ENCODE data around the gene PYCR2. TPM values are rescaled to one million over a fixed set of nuclear protein-coding genes. Genes with fewer than 3 reads are reported as not detected.
A peak's percentile ranks its signal among the peaks of the same experiment; 100 is the strongest.

The PYCR2 gene
- total and polyA plus RNA-seq, 10 of the 15 experiments (the other 5 are each of a cell fraction or from before 2014, with no cell fraction given) = 1.7 to 81.8 (median 54.9) TPM

DNA sequence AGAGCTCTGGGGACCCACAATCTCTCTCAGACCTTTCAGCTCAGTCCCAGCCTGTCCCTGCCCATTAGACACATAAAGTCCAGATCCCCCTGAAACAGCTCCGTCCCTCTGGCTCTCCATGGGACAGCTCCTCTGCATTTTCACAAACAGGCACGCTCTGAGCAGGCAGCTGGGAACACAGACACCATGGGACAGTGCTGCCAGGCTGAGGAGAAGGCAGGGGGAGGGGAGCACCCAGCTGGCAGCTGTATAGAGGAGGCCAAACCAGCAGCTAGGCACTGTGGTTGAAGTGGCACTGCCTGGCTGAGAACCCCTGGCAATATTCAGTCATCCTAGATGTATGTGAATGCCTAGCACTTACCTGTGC is 43.8 kb downstream of the PYCR2 start:
- intact Hi-C loops (cut with micrococcal nuclease; ENCODE audit: unreplicated experiment) (no loop called here), in situ Hi-C loops (cut with MboI) (no loop called here)
- no peak overlapping the region for H2AFZ ChIP-seq (ENCODE audit: control insufficient read depth, low read depth, low read length)
- no peak overlapping the region for H3K27ac ChIP-seq (ENCODE audit: control insufficient read depth, insufficient read depth)
- peak overlapping the region; percentile 8; the same call in 1 of the 2 replicates for H3K9ac ChIP-seq (ENCODE audit: control insufficient read depth, insufficient read depth, low read length)
- peaks cover 30% of the 10 kb centered on the region for H3K79me2 ChIP-seq (ENCODE audit: control insufficient read depth, insufficient read depth, low read length)
- no peak for FAIRE-seq
- ChIA-PET RAD21 (ENCODE audit: unreplicated experiment) (interaction anchor here (2.3 to 3.7 kb wide), 2 partner anchors 67 to 103 kb away, joined by 7 to 37 read pairs; partner anchors contain the start of gene SRP9), SMC1A (ENCODE audit: uncharacterized antibody, unreplicated experiment) (interaction anchor here (1.4 to 5.1 kb wide), 5 partner anchors 9 to 116 kb away, joined by 3 to 29 read pairs (median 9); partner anchors contain the start of gene SRP9), CTCF (interaction anchor here (0.5 to 1.4 kb wide), 7 partner anchors 27 to 322 kb away, joined by 3 to 4 read pairs (median 3); no protein-coding TSS in a partner anchor), POLR2A (interaction anchor here (4.9 kb wide), 1 partner anchor 102 kb away, joined by 30 read pairs; the partner anchor contains the start of gene SRP9)
- no TSS peak for BruUV-seq (replicated peaks)
- no peaks in the 10 kb centered on the region for H3K27me3 ChIP-seq (replicated peaks in 1 of 2; ENCODE audit: control insufficient read depth in 2 of 2, insufficient read depth in 2 of 2, low read length in 1 of 2)
- no peak for ATAC-seq
- H3K4me1 ChIP-seq (ENCODE audit: control insufficient read depth, insufficient read depth, low read length) = peaks cover 30% of the 10 kb centered on the region
- peaks cover 1 to 2% of the 10 kb centered on the region in 2 experiments; a peak in 3 of 4 replicates for H3K36me3 ChIP-seq (ENCODE audit: control insufficient read depth in 2 of 2, insufficient read depth in 2 of 2, low read length in 1 of 2)
- no peak for TF ChIP-seq EGR1 (IDR thresholded peaks at IDR 0.05; ENCODE audit: borderline replicate concordance in 1 of 2, low read depth in 2 of 2, low read length in 2 of 2)
- no peak for TF ChIP-seq SREBF2 (IDR thresholded peaks at IDR 0.05; ENCODE audit: low read length)
- no peak for TF ChIP-seq STAT1 (conservative IDR thresholded peaks at IDR 0.05)
- peak overlapping the region; percentile 88; the same call in 1 of the 2 replicates for H3K4me3 ChIP-seq
- no peaks in the 10 kb centered on the region for H3K9me3 ChIP-seq (replicated peaks; ENCODE audit: control insufficient read depth, insufficient read depth, low read length)
- no peak for DNase-seq (ENCODE audit: low read depth, low spot score)
- H4K20me1 ChIP-seq (ENCODE audit: control insufficient read depth, insufficient read depth) = 0 out of 2 replicates have a peak, but pooled peaks cover 3% of the 10 kb centered on the region
- peak overlapping the region; percentile 96 for H3K4me2 ChIP-seq (ENCODE audit: control insufficient read depth, insufficient read depth)
- WGBS (ENCODE audit: insufficient coverage, insufficient replicate concordance, low lambda C conversion rate, missing lambda C conversion rate) = 91% methylated on average over 2 of the region's 2 CpGs

DNA sequence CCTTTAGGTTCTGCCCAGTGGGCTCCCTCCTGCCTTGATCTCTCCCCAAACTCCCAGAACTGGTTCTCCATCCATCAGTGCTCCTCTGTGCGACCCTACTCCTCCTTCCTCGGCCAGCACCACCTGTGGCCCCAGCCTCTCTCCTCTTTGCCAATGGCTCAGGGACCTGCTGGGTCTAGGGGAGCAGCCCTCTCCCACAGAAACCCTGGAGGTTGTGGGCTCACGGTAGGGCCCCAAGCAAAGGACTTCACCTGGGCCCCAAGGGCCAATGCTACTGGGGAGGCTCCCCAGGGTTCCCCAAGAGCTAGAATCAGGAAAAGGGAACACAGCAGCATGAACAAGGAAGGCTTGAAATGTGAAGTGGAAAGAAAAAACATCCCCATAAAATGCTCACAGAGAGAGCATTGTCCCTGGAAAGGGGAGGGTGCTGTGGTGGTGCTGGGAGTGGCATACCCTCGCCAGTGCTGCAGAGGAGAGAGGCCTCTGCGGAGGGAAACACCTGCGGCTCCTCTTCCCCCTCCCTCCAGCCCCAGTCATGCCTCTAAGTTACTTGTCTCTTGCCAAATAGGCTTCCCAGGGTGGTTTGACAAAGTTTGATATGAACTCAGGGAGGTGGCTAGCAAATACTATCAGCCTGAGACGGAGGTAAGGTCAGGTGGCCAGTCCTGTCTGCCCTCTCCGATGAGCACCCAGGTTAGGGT is 44.4 kb downstream of the PYCR2 start:
- intact Hi-C loops (cut with micrococcal nuclease; ENCODE audit: unreplicated experiment) (no loop called here), in situ Hi-C loops (cut with MboI) (no loop called here)
- SMC1A ChIA-PET (ENCODE audit: uncharacterized antibody, unreplicated experiment) = interaction anchor here (1.0 to 5.1 kb wide), 4 partner anchors 18 to 101 kb away, joined by 3 to 29 read pairs (median 12); partner anchors contain the start of gene SRP9
- no TSS peak for BruUV-seq (replicated peaks)
- Histone ChIP-seq H3K27me3 (replicated peaks in 1 of 2; ENCODE audit: control insufficient read depth in 2 of 2, insufficient read depth in 2 of 2, low read length in 1 of 2) (no peaks in the 10 kb centered on the region), H3K4me2 (ENCODE audit: control insufficient read depth, insufficient read depth) (peak overlapping the region; percentile 96), H3K9ac (ENCODE audit: control insufficient read depth, insufficient read depth, low read length) (peak overlapping the region; percentile 8; the same call in 1 of the 2 replicates), H4K20me1 (ENCODE audit: control insufficient read depth, insufficient read depth) (0 out of 2 replicates have a peak, but pooled peaks cover 3% of the 10 kb centered on the region), H3K79me2 (ENCODE audit: control insufficient read depth, insufficient read depth, low read length) (peaks cover 30% of the 10 kb centered on the region), H3K27ac (ENCODE audit: control insufficient read depth, insufficient read depth) (no peak overlapping the region), H3K9me3 (replicated peaks; ENCODE audit: control insufficient read depth, insufficient read depth, low read length) (no peaks in the 10 kb centered on the region), H2AFZ (ENCODE audit: control insufficient read depth, low read depth, low read length) (no peak overlapping the region), H3K4me1 (ENCODE audit: control insufficient read depth, insufficient read depth, low read length) (peaks cover 30% of the 10 kb centered on the region), H3K4me3 (no peak overlapping the region; the same call in 1 of the 2 replicates), H3K36me3 (ENCODE audit: control insufficient read depth in 2 of 2, insufficient read depth in 2 of 2, low read length in 1 of 2) (peaks cover 1 to 2% of the 10 kb centered on the region in 2 experiments; a peak in 3 of 4 replicates)
- WGBS (ENCODE audit: insufficient coverage, insufficient replicate concordance, low lambda C conversion rate, missing lambda C conversion rate) = 56% methylated on average over 7 of the region's 8 CpGs
- RAD21 ChIA-PET (ENCODE audit: unreplicated experiment) = interaction anchor here (3.7 kb wide), 1 partner anchor 102 kb away, joined by 37 read pairs; the partner anchor contains the start of gene SRP9
- FAIRE-seq (no peak), DNase-seq (ENCODE audit: low read depth, low spot score) (no peak), ATAC-seq (0 out of 3 replicates have a peak, but pooled peaks have one; percentile 7)
- CTCF ChIA-PET = interaction anchor here (0.5 to 1.4 kb wide), 6 partner anchors 30 to 321 kb away, joined by 3 to 4 read pairs (median 4); no protein-coding TSS in a partner anchor
- POLR2A ChIA-PET = interaction anchor here (4.9 kb wide), 1 partner anchor 101 kb away, joined by 30 read pairs; the partner anchor contains the start of gene SRP9
- TF ChIP-seq NR2C2 (IDR thresholded peaks at IDR 0.05; ENCODE audit: borderline replicate concordance, control insufficient read depth, insufficient read length, low read depth) = no peak
- TF ChIP-seq IRF3 (IDR thresholded peaks at IDR 0.05) = no peak
- TF ChIP-seq LARP7 (IDR thresholded peaks at IDR 0.05) = no peak
- TF ChIP-seq HCFC1 (IDR thresholded peaks at IDR 0.05; ENCODE audit: low read length) = no peak
- no peak for TF ChIP-seq RAD21 (IDR thresholded peaks at IDR 0.05; ENCODE audit: insufficient read depth, low read depth, low read length)
- TF ChIP-seq, protein P1, sequence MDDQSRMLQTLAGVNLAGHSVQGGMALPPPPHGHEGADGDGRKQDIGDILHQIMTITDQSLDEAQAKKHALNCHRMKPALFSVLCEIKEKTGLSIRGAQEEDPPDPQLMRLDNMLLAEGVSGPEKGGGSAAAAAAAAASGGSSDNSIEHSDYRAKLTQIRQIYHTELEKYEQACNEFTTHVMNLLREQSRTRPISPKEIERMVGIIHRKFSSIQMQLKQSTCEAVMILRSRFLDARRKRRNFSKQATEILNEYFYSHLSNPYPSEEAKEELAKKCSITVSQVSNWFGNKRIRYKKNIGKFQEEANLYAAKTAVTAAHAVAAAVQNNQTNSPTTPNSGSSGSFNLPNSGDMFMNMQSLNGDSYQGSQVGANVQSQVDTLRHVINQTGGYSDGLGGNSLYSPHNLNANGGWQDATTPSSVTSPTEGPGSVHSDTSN (IDR thresholded peaks at IDR 0.05; ENCODE audit: insufficient replicate concordance, low read depth, low read length) = no peak
- TF ChIP-seq RCOR1 (conservative IDR thresholded peaks at IDR 0.05; ENCODE audit: low read depth, low read length) = no peak
- TF ChIP-seq MYB (IDR thresholded peaks at IDR 0.05; ENCODE audit: borderline replicate concordance, low read depth, low read length) = no peak
